Left renal cortex interstitium (tissue), 4 donors: Measurements from ENCODE around the gene ZNF776. TPM values are rescaled to one million over a fixed set of nuclear protein-coding genes. Genes with fewer than 3 reads are reported as not detected.
A peak's percentile ranks its signal among the peaks of the same experiment; 100 is the strongest.
"Not testable (repeated sequence)": the region's sequence is repeated elsewhere in the genome, so short reads cannot be mapped to it uniquely, and the experiment has no call there.

Source experiments
- DNase-seq, 4 donors: peaks; one replicate each; pipeline ENCODE4 v3.0.0-alpha.2; 2013; ENCODE audit warnings: low read depth in 4 of 4, low spot score in 2 of 4, missing footprints in 1 of 4
- polyA plus RNA-seq, 4 donors: library from polyadenylated mRNA; unstranded; fragments of 120-200 nt; gene quantifications; one replicate each; pipeline ENCODE4 v1.2.1, GENCODE V29; 2013; ENCODE audit not compliant: insufficient read length in 4 of 4

Gene ZNF776
- polyA plus RNA-seq, 4 donors, result 32.6 to 44.3 (median 41.2) TPM

- DNase-seq, result no peak
These were observed 30.2 kb downstream of the ZNF776 start for GRCh38 chr19:57776764-57777296.

GRCh38 chr19:57778336-57778735 is 31.7 kb downstream of the ZNF776 start:
- DNase-seq, result no peak

GRCh38 chr19:57779220-57779845 is 32.7 kb downstream of the ZNF776 start:
- no peak for DNase-seq

DNA sequence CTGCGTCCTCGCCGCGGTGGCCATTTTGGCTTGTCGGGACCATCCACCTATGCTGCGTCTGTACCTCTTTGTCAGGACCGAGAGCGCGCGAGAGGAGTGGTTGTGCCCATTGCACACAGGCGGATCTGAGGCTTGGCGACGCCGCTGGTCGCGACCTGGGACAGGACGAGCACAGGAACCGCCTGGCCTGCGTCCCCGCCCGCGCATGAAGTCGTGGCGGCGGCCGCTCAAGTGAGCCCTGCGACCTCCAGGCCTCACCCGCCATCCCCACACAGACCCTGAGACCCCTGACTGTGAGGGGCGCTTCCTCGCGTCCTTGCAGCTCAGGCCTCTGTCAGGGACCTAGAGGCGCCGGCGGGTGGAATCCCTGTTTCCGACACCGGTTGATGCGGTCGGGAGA is 39.7 kb downstream of the ZNF776 start:
- no peak for DNase-seq

DNA sequence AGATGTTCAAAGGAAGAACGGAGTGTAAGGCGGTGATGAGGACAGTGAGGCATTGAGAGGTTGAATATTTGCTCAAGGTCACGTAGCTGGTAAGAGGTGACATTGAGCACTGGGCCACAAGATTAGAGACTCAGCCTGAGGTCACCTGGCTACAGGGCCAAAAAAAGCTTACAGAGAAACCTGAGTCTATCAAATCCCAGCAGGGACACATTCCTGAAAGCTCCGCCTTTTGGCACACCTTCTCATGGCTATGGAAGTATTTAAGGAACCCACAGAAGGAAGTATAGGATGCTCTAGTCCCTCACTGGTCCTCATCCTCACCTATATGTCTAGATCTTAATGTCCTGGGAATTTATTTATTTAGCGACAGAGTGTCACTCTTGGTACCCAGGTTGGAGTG is 40.3 kb downstream of the ZNF776 start:
- no peak for DNase-seq

GRCh38 chr19:57788114-57788692 is 41.6 kb downstream of the ZNF776 start:
- no peak for DNase-seq

DNA sequence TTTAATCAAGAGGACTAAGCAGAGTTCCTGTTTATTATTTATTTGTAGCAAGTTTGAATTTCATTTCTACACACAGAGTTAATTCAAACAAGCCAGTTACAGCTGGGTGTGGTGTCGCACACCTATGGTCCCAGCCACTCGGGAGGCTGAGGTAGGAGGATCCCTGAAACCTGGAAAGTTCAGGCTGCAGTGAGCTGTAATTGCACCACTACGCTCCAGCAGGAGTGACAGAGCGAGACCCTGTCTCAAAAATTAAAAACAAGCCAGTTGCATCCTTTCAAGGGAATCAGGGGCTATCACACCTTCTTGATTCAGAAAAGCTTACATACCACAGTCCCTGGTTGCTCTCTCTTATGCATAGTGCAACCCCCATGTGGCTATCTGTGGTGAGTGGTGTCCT is 42.7 kb downstream of the ZNF776 start:
- DNase-seq, result no peak

DNA sequence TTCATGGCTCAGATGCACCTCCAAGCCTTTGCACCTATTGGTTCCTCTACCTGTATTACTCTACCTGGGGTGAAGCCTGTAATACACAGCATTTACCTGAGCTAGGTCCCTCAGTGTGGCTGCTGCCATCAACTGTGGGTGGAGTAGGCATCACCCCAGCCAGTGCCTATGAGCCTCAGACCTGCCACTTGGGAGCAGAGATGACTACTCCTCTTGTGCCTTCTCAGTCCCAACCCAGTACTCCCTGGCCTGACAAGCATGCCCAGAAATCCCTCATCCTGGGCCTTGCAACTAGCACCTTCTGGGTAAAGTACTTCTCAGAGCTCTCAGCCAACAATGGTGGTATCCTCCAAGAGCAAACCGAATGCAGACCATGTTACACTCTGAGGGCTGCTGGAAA is 50.0 kb downstream of the ZNF776 start:
- DNase-seq, result not testable (repeated sequence)

DNA sequence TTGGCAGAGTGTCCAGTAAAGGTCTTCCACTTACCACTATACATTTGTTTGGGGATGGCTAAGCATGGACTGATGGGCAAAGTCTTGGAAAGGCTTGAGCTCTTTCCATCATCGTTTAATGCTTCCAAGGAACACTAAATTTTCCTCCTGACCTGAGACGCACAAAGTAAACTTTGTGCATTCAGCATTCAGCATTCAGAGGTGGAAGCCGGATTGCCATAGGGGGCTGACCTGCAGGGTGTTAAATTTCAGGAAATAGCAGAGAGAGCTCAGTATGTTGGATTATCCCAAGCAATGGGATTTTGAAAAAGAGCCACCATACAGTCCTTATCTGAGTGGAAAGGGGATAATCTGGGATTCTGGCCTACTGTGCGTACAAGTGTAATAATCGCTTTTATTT is 54.1 kb downstream of the ZNF776 start:
- no peak for DNase-seq

DNA sequence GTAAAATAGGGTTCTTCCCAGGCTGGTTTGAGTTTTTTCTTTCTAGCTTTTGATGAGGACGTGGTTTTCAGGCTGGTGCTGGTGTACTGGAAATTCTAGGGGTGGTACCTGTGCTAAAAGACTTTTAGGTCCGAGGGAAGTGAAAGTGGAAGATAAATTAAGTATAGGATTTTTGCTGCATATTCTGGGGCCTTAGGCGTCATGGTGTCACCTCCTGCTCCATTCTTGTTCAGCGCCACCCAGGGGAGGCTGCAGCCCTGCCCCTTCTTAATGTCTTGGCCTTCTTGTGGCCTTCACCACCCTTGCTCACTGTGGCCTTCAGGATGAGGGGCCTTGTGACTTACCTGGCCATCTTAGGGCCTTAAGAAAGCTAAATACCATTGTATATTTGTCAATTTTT is 55.7 kb downstream of the ZNF776 start:
- no peak for DNase-seq

DNA sequence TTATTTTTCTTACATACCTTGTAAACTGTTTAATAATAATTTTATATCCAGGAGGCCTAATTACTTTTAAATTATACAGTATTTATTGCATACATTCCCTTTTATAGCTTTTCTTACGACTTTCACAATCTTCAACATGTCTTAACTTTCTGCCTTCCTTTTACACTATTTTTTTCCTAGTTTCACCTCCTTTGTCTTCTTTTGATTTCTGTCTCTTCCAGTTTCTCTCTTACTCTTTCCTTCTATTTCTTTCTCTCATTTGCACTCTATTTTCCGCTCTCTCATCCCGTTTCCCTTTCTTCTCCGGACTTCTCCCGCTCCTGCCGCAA is 56.6 kb downstream of the ZNF776 start:
- DNase-seq, result no peak

DNA sequence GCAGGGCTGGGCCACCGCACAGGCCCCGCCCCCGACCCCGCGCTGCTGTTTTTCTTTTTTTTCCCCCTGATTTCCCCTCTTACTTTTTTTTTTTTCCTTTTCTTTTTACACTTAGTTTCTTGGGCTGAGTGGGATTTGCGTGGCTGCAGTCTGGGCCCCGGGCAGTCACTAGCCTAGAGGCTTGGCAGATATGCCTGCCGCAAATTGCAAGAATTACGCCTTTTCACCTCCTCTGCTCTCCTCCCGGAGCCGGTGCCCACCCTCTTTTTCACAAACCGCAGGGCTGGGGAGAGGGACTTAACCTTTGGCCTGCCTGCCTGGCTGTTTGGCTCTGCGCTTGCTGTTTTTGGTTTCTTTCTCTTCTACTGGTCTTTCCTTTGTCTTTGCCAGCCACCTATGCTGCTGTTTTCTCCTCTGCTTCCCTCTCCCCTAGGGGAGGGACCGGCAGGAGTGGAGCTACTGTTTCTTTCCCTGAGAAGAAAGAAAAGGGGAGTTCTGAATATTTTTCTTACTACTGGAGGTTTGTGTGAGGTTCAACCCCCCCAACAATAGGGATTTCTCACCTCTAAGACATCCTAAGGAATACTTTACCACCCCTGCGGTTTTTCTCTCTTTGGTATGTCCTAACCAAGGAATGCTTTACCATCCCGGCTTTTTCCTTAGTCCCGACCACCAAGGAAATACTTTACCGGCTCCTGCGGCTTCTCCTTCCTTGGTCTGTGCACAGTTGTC is 57.1 kb downstream of the ZNF776 start:
- DNase-seq, result peak in 3 of 4 donors; percentile 34 to 61 (median 47)

DNA sequence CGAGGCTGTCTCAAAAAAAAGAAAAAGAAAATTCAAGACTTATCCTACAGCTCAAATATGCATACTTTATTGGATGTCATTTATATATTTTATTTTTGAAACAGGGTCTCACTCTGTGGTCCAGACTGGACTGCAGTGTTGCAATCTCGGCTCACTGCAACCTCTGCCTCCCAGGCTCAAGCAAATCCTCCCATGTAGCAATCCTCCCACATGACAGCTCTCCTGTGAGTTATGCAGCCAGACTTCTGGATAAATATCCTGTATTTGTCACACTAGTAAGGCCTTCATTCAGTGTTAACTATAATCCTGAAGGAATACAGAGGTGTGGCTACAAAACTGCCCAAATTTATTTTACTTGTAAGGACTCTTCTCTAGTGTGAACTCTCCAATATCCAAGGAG is 60.9 kb downstream of the ZNF776 start:
- no peak for DNase-seq

Other genes with a start within 250 kb of the ZNF776 start
- gene ZNF773, start 246.9 kb upstream of the ZNF776 start, polyA plus RNA-seq, result 10 to 100 TPM; 11.2 to 16.9 (median 12.3) TPM
- 10 to 100 TPM; 11.7 to 19.5 (median 14.2) TPM for gene ZNF549, start 219.5 kb upstream of the ZNF776 start, polyA plus RNA-seq
- gene ZNF550, start 187.0 kb upstream of the ZNF776 start, polyA plus RNA-seq, result 10 to 100 TPM; 18.0 to 26.0 (median 23.0) TPM
- 1 to 10 TPM; 7.9 to 9.4 (median 8.0) TPM for gene ZNF416, start 167.9 kb upstream of the ZNF776 start, polyA plus RNA-seq
- gene ZIK1, start 162.7 kb upstream of the ZNF776 start, polyA plus RNA-seq, result 10 to 100 TPM; 17.4 to 18.6 (median 18.2) TPM
- 1 to 10 TPM; 4.3 to 6.8 (median 5.5) TPM for gene ZNF530, start 146.9 kb upstream of the ZNF776 start, polyA plus RNA-seq
- 10 to 100 TPM; 25.9 to 29.9 (median 27.3) TPM for gene ZNF134, start 132.6 kb upstream of the ZNF776 start, polyA plus RNA-seq
- gene ZNF211, start 113.6 kb upstream of the ZNF776 start, polyA plus RNA-seq, result 10 to 100 TPM; 24.5 to 49.8 (median 40.5) TPM
- under 1 TPM in 3 of 4 donors, not detected in 1; 0.09 to 0.16 (median 0.11) TPM for gene ZSCAN4, start 77.9 kb upstream of the ZNF776 start, polyA plus RNA-seq
- gene ZNF551, start 64.8 kb upstream of the ZNF776 start, polyA plus RNA-seq, result 10 to 100 TPM; 11.6 to 20.3 (median 14.3) TPM
- gene ZNF154, start 37.6 kb upstream of the ZNF776 start, polyA plus RNA-seq, result 10 to 100 TPM; 23.6 to 39.8 (median 30.6) TPM
- 10 to 100 TPM; 16.0 to 23.7 (median 19.4) TPM for gene ZNF671, start 19.2 kb upstream of the ZNF776 start, polyA plus RNA-seq
- 10 to 100 TPM; 15.8 to 35.0 (median 24.2) TPM for gene ZNF586, start 22.9 kb downstream of the ZNF776 start, polyA plus RNA-seq
- gene ZNF552, start 68.1 kb downstream of the ZNF776 start, polyA plus RNA-seq, result 10 to 100 TPM; 13.8 to 28.8 (median 21.4) TPM
- 10 to 100 TPM; 11.4 to 20.5 (median 14.5) TPM for gene ZNF587B, start 83.5 kb downstream of the ZNF776 start, polyA plus RNA-seq
- 10 to 100 TPM; 16.6 to 47.1 (median 30.6) TPM for gene ZNF587, start 103.0 kb downstream of the ZNF776 start, polyA plus RNA-seq
- 10 to 100 TPM; 42.5 to 90.4 (median 65.0) TPM for gene ZNF814, start 142.2 kb downstream of the ZNF776 start, polyA plus RNA-seq
- gene ZNF417, start 169.8 kb downstream of the ZNF776 start, polyA plus RNA-seq, result 10 to 100 TPM; 20.7 to 42.8 (median 28.0) TPM
- 10 to 100 TPM; 19.6 to 41.4 (median 25.0) TPM for gene ZNF418, start 188.6 kb downstream of the ZNF776 start, polyA plus RNA-seq
- 10 to 100 TPM in 2 of 4 donors, 1 to 10 TPM in 2; 7.4 to 10.9 (median 9.4) TPM for gene ZNF256, start 200.9 kb downstream of the ZNF776 start, polyA plus RNA-seq
- 1 to 10 TPM; 1.7 to 5.7 (median 2.7) TPM for gene C19orf18, start 227.7 kb downstream of the ZNF776 start, polyA plus RNA-seq